ENCODE results near the gene HNRNPUL1. TPM values are rescaled to one million over a fixed set of nuclear protein-coding genes. Genes with fewer than 3 reads are reported as not detected.
A peak's percentile ranks its signal among the peaks of the same experiment; 100 is the strongest.

HNRNPUL1 gene
- total RNA-seq, 1 donor from 2014 or later, result 244 TPM

DNA sequence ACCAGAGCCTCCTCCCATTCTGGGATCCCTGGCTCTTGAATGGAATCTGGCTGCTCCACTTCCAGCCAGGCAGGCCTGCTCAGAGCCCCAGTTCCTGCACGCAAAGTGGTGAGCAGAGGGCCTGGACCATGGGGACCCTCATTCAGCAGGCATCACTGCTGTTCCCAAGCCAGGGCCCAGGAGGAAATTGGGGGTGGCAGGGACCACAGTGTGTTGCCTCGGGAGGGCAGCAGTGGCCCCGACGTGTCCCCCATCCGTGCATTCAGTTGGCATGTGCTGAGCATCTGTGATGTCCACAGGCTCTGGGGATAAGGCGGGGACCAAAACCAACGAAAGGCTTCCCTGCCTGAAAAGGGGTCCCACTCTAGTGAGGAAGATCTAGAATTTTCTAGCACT is 57.0 kb downstream of the HNRNPUL1 start:
- no peak overlapping the region for H3K27ac Mint-ChIP-seq

DNA sequence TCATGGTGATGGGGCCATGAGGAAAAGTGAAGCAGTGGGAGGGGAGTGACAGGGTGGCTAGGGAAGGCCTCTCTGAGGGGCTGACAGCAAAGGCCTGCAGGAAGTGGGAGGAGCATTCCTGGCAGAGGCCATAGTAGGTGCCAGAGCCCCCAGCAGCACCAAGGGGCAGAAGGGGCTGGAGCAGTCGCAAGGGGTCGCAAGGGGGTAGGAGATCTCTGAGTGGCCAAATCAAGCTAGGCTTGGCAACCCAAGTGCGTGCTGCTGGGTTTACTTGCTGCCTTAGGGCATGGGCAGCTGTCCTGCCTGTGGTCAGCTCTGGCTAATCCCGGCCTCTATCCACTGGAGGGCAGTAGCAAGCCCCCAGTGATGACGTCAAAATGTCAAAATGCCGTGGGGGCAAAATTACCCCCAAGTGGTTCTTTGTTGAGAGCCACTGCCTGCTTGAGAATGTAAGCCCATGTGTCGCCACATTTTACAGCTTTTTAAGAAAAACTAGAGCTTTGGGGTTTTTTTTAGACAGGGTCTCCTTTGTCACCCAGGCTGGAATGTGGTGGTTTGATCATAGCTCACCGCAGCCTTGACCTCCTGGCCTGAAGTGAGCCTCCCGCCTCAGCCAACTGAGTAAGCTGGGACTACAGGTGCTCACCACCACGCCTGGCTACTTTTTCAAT is 57.6 kb downstream of the HNRNPUL1 start:
- H3K27ac Mint-ChIP-seq, result no peak overlapping the region
- H3K4me1 Mint-ChIP-seq (ENCODE audit: unreplicated experiment), result peaks cover 32% of the 10 kb centered on the region
- peaks cover 19% of the 10 kb centered on the region for H3K27me3 Mint-ChIP-seq
- no peak overlapping the region for H3K4me3 Mint-ChIP-seq
- no peak for DNase-seq (ENCODE audit: extremely low spot score, unreplicated experiment)
- H3K36me3 Mint-ChIP-seq, result peaks cover 5% of the 10 kb centered on the region
- TF ChIP-seq, protein P1, sequence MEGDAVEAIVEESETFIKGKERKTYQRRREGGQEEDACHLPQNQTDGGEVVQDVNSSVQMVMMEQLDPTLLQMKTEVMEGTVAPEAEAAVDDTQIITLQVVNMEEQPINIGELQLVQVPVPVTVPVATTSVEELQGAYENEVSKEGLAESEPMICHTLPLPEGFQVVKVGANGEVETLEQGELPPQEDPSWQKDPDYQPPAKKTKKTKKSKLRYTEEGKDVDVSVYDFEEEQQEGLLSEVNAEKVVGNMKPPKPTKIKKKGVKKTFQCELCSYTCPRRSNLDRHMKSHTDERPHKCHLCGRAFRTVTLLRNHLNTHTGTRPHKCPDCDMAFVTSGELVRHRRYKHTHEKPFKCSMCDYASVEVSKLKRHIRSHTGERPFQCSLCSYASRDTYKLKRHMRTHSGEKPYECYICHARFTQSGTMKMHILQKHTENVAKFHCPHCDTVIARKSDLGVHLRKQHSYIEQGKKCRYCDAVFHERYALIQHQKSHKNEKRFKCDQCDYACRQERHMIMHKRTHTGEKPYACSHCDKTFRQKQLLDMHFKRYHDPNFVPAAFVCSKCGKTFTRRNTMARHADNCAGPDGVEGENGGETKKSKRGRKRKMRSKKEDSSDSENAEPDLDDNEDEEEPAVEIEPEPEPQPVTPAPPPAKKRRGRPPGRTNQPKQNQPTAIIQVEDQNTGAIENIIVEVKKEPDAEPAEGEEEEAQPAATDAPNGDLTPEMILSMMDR (conservative IDR thresholded peaks at IDR 0.05), result peak; percentile 82
- no peaks in the 10 kb centered on the region for H3K9me3 Mint-ChIP-seq

More for the DNA sequence above, 57.0 kb downstream of the HNRNPUL1 start:
- Mint-ChIP-seq H3K9me3 (no peaks in the 10 kb centered on the region), H3K4me1 (ENCODE audit: unreplicated experiment) (peaks cover 28% of the 10 kb centered on the region), H3K36me3 (peaks cover 7% of the 10 kb centered on the region), H3K4me3 (no peak overlapping the region), H3K27me3 (peaks cover 13% of the 10 kb centered on the region)
- DNase-seq (ENCODE audit: extremely low spot score, unreplicated experiment), result no peak
- TF ChIP-seq, protein P1 (conservative IDR thresholded peaks at IDR 0.05), result no peak

DNA sequence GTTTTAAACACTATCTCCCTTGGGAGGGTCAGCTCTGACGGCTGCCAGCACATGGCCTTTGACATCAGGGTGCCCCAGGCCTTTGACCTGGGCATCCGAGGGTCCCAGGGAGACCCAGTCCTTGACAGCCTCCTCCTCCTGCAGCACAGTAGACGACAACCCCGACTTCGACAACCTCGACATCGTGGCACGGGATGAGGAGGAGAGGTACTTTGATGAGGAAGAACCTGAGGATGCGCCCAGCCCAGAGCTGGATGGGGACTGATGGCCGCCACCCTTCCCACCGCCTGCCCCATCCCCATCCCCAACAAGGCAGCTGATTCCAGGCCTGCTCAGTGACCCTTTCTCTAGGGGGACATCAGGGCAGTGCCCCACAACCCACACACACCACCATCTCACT is 58.3 kb downstream of the HNRNPUL1 start:
- TF ChIP-seq, protein P1 (conservative IDR thresholded peaks at IDR 0.05), result no peak
- no peak for DNase-seq (ENCODE audit: extremely low spot score, unreplicated experiment)
- peak overlapping the region; percentile 30 for H3K4me3 Mint-ChIP-seq
- peaks cover 23% of the 10 kb centered on the region for H3K27me3 Mint-ChIP-seq
- peak overlapping the region; percentile 57 for H3K27ac Mint-ChIP-seq
- H3K4me1 Mint-ChIP-seq (ENCODE audit: unreplicated experiment), result peaks cover 37% of the 10 kb centered on the region
- no peaks in the 10 kb centered on the region for H3K36me3 Mint-ChIP-seq
- H3K9me3 Mint-ChIP-seq, result no peaks in the 10 kb centered on the region

DNA sequence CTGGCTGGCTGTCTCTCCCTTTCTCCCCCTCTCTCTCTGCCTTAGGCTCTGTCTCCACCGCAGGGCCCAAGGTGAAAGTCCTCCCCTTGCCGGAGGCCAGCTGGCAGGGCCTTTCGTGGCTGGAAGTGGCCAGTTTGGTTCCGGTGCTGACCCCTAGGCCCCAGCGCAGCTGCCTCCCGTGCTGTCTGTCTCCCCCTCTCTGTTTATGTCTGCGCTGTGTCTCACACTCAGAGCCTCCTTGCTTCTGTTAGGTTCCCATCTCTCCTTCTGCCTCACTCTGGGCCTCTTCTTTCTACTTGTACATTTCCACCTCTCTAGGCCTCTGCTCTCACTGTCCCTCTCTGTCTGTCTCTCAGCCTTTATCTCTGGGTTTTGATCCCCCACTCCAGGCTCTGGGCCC is 58.9 kb downstream of the HNRNPUL1 start:
- DNase-seq (ENCODE audit: extremely low spot score, unreplicated experiment), result no peak
- Mint-ChIP-seq H3K27me3 (peaks cover 26% of the 10 kb centered on the region), H3K36me3 (no peaks in the 10 kb centered on the region), H3K27ac (peak overlapping the region; percentile 57), H3K9me3 (no peaks in the 10 kb centered on the region), H3K4me1 (ENCODE audit: unreplicated experiment) (peaks cover 39% of the 10 kb centered on the region), H3K4me3 (peak overlapping the region; percentile 30)
- TF ChIP-seq, protein P1 (conservative IDR thresholded peaks at IDR 0.05), result no peak

DNA sequence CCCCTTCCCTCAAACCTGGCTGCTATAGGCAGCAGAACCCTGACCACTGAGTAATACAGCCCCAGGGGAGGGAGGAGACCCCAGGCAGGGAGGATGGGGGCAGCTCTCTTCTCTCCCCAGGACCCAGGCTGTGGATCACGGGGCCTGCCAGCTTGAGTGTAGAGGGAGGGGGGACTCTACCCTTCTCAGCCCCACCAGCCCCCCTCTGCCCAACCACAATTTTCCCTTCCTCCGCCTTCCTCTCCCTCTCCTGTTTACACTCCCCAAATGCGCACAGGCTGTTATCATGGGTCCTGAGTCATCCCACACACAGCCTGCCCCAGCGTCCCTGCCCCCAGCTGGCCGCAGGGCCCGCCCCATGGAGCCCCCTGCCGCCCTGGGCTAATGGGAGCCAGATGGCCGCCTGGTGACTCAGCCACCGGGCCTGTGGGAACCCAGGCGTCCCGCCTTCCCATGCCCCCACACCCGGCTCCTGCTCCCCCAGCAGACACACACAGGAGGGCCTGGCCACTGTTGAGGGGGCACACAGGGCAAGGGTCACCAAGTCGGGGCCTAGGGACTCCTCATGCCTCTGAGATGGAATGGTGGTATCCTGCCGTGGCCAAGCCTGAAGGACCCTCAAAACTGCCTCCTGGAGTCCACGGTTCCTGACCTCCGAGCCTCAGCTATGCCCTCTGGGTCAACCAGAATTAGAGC is 59.4 kb downstream of the HNRNPUL1 start:
- Mint-ChIP-seq H3K36me3 (no peaks in the 10 kb centered on the region), H3K27ac (peak overlapping the region; percentile 57), H3K27me3 (peaks cover 31% of the 10 kb centered on the region), H3K4me1 (ENCODE audit: unreplicated experiment) (peaks cover 44% of the 10 kb centered on the region), H3K9me3 (no peaks in the 10 kb centered on the region), H3K4me3 (peak overlapping the region; percentile 30)
- DNase-seq (ENCODE audit: extremely low spot score, unreplicated experiment), result no peak
- TF ChIP-seq, protein P1 (conservative IDR thresholded peaks at IDR 0.05), result no peak

Measured in type B pancreatic cell (in vitro differentiated cells).